ENCODE data around the gene LRRC26. TPM values are rescaled to one million over a fixed set of nuclear protein-coding genes. Genes with fewer than 3 reads are reported as not detected.

Gene LRRC26
- total RNA-seq, 1 experiment from 2014 or later = 2.1 TPM

DNA sequence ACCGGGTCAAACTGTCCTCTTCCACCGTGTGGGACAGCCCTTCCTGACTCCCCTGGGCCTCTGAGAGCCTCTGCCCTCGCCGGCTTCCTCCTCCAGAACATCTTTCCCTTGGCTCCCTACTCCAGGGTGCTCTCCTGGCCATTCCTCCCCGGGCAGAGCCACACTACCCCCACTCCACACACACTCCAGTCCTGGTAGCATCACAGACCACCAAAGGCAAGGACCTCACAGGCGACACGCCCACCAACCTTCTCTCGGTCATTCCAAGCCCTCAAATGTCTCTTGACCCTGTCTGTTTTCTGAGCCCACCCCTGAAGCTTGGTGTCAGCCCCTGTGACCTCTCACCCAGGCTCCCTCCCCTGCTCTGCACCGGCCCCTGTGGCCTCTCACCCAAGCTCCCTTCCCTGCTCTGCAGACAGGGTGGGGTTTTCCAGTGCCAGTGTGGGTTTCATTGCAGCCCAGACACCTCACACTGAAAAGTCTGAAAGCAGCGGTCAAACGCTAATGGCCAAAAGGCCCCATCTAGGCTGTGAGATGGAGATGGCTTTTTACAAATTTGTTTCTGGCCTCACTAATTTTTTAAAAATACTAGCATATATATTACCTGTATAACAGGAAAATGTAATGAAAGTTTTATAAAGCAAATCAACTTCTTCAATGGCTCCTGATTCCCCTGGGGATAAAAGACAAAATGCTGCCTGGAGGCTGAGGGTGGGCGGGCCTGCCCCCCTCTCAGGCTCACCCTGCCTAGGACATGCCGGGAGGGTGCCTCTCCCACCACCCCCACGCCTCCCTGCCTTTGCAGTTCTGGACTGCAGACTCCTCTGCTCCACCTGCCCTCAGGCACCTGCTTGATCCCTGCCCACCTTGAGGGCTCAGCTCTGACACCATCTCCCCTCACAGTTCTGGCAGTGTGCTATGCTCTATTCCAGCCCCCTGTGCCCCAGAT is 10.5 kb downstream of the LRRC26 start:
- ATAC-seq (no peak), DNase-seq (ENCODE audit: low spot score) (no peak)
- POLR2A ChIA-PET = no interaction called here
- peaks cover 86% of the 10 kb centered on the region for H3K27me3 Mint-ChIP-seq (ENCODE audit: low read depth)
- CTCF ChIA-PET = interaction anchor here (1.0 to 2.0 kb wide), 3 partner anchors 91 to 130 kb away, joined by 3 to 4 read pairs (median 3); no protein-coding TSS in a partner anchor
- no peak overlapping the region for H3K27ac Mint-ChIP-seq
- no peak for TF ChIP-seq NFYB (CRISPR knock-in tag; conservative IDR thresholded peaks at IDR 0.05; ENCODE audit: low read depth)
- H3K4me1 Mint-ChIP-seq = no peaks in the 10 kb centered on the region
- H3K9me3 Mint-ChIP-seq = no peaks in the 10 kb centered on the region
- no peaks in the 10 kb centered on the region for H3K36me3 Mint-ChIP-seq
- H3K4me3 Mint-ChIP-seq = no peak overlapping the region

GRCh38 chr9:137158625-137159024 is 11.2 kb downstream of the LRRC26 start:
- CTCF ChIA-PET = interaction anchor here (1.0 to 2.0 kb wide), 3 partner anchors 90 to 130 kb away, joined by 3 to 4 read pairs (median 3); no protein-coding TSS in a partner anchor
- peaks cover 82% of the 10 kb centered on the region for H3K27me3 Mint-ChIP-seq (ENCODE audit: low read depth)
- ATAC-seq (no peak), DNase-seq (ENCODE audit: low spot score) (no peak)
- H3K27ac Mint-ChIP-seq = no peak overlapping the region
- H3K4me1 Mint-ChIP-seq = no peaks in the 10 kb centered on the region
- no peak overlapping the region for H3K4me3 Mint-ChIP-seq
- H3K36me3 Mint-ChIP-seq = no peaks in the 10 kb centered on the region
- POLR2A ChIA-PET = no interaction called here
- no peaks in the 10 kb centered on the region for H3K9me3 Mint-ChIP-seq
- TF ChIP-seq GRHL2 (CRISPR knock-in tag; IDR thresholded peaks at IDR 0.05; ENCODE audit: insufficient replicate concordance, severe bottlenecking) (no peak), NFE2L1 (CRISPR knock-in tag; IDR thresholded peaks at IDR 0.05) (no peak), ZNF423 (CRISPR knock-in tag; IDR thresholded peaks at IDR 0.05) (no peak), TEAD1 (CRISPR knock-in tag; IDR thresholded peaks at IDR 0.05) (no peak), ATF1 (CRISPR knock-in tag; IDR thresholded peaks at IDR 0.05) (no peak), ETV6 (CRISPR knock-in tag; IDR thresholded peaks at IDR 0.05) (no peak), STAT6 (CRISPR knock-in tag; conservative IDR thresholded peaks at IDR 0.05; ENCODE audit: low read depth) (no peak), ZNF281 (CRISPR knock-in tag; IDR thresholded peaks at IDR 0.05) (no peak), ZNF232 (CRISPR knock-in tag; IDR thresholded peaks at IDR 0.05) (no peak), USF2 (CRISPR knock-in tag; IDR thresholded peaks at IDR 0.05) (no peak), CBFB (CRISPR knock-in tag; IDR thresholded peaks at IDR 0.05; ENCODE audit: low read depth) (no peak), FOXJ3 (CRISPR knock-in tag; IDR thresholded peaks at IDR 0.05; ENCODE audit: borderline replicate concordance) (no peak), ZNF671 (CRISPR knock-in tag; IDR thresholded peaks at IDR 0.05) (no peak), ZNF416 (CRISPR knock-in tag; IDR thresholded peaks at IDR 0.05) (no peak)
- TF ChIP-seq, protein P1, sequence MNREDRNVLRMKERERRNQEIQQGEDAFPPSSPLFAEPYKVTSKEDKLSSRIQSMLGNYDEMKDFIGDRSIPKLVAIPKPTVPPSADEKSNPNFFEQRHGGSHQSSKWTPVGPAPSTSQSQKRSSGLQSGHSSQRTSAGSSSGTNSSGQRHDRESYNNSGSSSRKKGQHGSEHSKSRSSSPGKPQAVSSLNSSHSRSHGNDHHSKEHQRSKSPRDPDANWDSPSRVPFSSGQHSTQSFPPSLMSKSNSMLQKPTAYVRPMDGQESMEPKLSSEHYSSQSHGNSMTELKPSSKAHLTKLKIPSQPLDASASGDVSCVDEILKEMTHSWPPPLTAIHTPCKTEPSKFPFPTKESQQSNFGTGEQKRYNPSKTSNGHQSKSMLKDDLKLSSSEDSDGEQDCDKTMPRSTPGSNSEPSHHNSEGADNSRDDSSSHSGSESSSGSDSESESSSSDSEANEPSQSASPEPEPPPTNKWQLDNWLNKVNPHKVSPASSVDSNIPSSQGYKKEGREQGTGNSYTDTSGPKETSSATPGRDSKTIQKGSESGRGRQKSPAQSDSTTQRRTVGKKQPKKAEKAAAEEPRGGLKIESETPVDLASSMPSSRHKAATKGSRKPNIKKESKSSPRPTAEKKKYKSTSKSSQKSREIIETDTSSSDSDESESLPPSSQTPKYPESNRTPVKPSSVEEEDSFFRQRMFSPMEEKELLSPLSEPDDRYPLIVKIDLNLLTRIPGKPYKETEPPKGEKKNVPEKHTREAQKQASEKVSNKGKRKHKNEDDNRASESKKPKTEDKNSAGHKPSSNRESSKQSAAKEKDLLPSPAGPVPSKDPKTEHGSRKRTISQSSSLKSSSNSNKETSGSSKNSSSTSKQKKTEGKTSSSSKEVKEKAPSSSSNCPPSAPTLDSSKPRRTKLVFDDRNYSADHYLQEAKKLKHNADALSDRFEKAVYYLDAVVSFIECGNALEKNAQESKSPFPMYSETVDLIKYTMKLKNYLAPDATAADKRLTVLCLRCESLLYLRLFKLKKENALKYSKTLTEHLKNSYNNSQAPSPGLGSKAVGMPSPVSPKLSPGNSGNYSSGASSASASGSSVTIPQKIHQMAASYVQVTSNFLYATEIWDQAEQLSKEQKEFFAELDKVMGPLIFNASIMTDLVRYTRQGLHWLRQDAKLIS (CRISPR knock-in tag; IDR thresholded peaks at IDR 0.05; ENCODE audit: borderline replicate concordance) = no peak
- TF ChIP-seq, protein P2, sequence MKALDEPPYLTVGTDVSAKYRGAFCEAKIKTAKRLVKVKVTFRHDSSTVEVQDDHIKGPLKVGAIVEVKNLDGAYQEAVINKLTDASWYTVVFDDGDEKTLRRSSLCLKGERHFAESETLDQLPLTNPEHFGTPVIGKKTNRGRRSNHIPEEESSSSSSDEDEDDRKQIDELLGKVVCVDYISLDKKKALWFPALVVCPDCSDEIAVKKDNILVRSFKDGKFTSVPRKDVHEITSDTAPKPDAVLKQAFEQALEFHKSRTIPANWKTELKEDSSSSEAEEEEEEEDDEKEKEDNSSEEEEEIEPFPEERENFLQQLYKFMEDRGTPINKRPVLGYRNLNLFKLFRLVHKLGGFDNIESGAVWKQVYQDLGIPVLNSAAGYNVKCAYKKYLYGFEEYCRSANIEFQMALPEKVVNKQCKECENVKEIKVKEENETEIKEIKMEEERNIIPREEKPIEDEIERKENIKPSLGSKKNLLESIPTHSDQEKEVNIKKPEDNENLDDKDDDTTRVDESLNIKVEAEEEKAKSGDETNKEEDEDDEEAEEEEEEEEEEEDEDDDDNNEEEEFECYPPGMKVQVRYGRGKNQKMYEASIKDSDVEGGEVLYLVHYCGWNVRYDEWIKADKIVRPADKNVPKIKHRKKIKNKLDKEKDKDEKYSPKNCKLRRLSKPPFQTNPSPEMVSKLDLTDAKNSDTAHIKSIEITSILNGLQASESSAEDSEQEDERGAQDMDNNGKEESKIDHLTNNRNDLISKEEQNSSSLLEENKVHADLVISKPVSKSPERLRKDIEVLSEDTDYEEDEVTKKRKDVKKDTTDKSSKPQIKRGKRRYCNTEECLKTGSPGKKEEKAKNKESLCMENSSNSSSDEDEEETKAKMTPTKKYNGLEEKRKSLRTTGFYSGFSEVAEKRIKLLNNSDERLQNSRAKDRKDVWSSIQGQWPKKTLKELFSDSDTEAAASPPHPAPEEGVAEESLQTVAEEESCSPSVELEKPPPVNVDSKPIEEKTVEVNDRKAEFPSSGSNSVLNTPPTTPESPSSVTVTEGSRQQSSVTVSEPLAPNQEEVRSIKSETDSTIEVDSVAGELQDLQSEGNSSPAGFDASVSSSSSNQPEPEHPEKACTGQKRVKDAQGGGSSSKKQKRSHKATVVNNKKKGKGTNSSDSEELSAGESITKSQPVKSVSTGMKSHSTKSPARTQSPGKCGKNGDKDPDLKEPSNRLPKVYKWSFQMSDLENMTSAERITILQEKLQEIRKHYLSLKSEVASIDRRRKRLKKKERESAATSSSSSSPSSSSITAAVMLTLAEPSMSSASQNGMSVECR (CRISPR knock-in tag; IDR thresholded peaks at IDR 0.05; ENCODE audit: borderline replicate concordance) = no peak
